NB4 (cell line): ENCODE measurements around the gene SERTM2.
A peak's percentile ranks its signal among the peaks of the same experiment; 100 is the strongest.

ENCODE experiments used
- DNase-seq: peaks from one replicate; pipeline ENCODE4 v3.0.0; 2010; ENCODE audit warnings: low read depth
- H3K4me3 ChIP-seq: one replicate; pipeline ENCODE4 v1.5.1; 2011; ENCODE audit warnings: mild to moderate bottlenecking, low read depth, low read length, moderate library complexity
- CTCF ChIP-seq: IDR thresholded peaks from one replicate; pipeline ENCODE4 v1.5.1; 2012; ENCODE audit warnings: low read depth, low read length
- MAX ChIP-seq: IDR thresholded peaks from 2 replicates; pipeline ENCODE4 v1.6.1; 2011; ENCODE audit warnings: low read depth, low read length
- MYC ChIP-seq: IDR thresholded peaks from 2 replicates; pipeline ENCODE4 v1.6.1; 2011; ENCODE audit warnings: low read depth, low read length
- POLR2A ChIP-seq: IDR thresholded peaks from 2 replicates; pipeline ENCODE4 v1.6.1; 2011; ENCODE audit warnings: mild to moderate bottlenecking; ENCODE audit not compliant: insufficient read length; ENCODE audit errors: extremely low read depth

SERTM2 gene

GRCh38 chrX:111504941-111505340 lies 6.5 kb upstream of the SERTM2 start:
- TF ChIP-seq CTCF: no peak
- no peak for TF ChIP-seq POLR2A
- TF ChIP-seq MYC: no peak
- no peak for TF ChIP-seq MAX
- peak; percentile 2 for DNase-seq
- H3K4me3 ChIP-seq: no peak overlapping the region

GRCh38 chrX:111505783-111506182 lies 5.7 kb upstream of the SERTM2 start:
- no peak overlapping the region for H3K4me3 ChIP-seq
- DNase-seq: no peak
- no peak for TF ChIP-seq POLR2A
- no peak for TF ChIP-seq CTCF

- TF ChIP-seq POLR2A: no peak
- TF ChIP-seq MYC: no peak
- TF ChIP-seq CTCF: no peak
- no peak for TF ChIP-seq MAX
- no peak overlapping the region for H3K4me3 ChIP-seq
- no peak for DNase-seq
Measured at GRCh38 chrX:111506826-111507225, 4.6 kb upstream of the SERTM2 start.

- no peak overlapping the region for H3K4me3 ChIP-seq
- TF ChIP-seq MYC: no peak
- no peak for TF ChIP-seq MAX
- TF ChIP-seq CTCF: no peak
- TF ChIP-seq POLR2A: no peak
- no peak for DNase-seq
Measured at GRCh38 chrX:111507933-111508332, 3.5 kb upstream of the SERTM2 start.

GRCh38 chrX:111515298-111515697 lies 3.9 kb downstream of the SERTM2 start:
- TF ChIP-seq POLR2A (no peak), MAX (no peak), MYC (no peak), CTCF (no peak)
- no peak for DNase-seq
- H3K4me3 ChIP-seq: no peak overlapping the region

- TF ChIP-seq MAX: no peak
- no peak for TF ChIP-seq MYC
- TF ChIP-seq CTCF: no peak
- no peak for TF ChIP-seq POLR2A
- no peak overlapping the region for H3K4me3 ChIP-seq
- no peak for DNase-seq
Measured at GRCh38 chrX:111518667-111519066, 7.2 kb downstream of the SERTM2 start.
